Kidney (tissue), 14 donors: ENCODE measurements around the gene ZNF611. TPM values are rescaled to one million over a fixed set of nuclear protein-coding genes. Genes with fewer than 3 reads are reported as not detected.
"Not testable (repeated sequence)": the region's sequence is repeated elsewhere in the genome, so short reads cannot be mapped to it uniquely, and the experiment has no call there.

Experiments used
- DNase-seq, 5 donors: peaks; one replicate each; pipeline ENCODE4 v3.0.0-alpha.2; 2013 to 2020
- FAIRE-seq: peaks from 2 replicates; lab custom pipeline; 2012; peaks lifted over from hg19 to GRCh38; lab: Jason Lieb, UNC
- H3K27ac ChIP-seq, 2 donors: one replicate each; pipeline ENCODE4 v1.7.0; 2013; ENCODE audit warnings: low read depth in 2 of 2, low read length in 2 of 2, inconsistent platforms in 1 of 2
- H3K27me3 ChIP-seq: one replicate; pipeline ENCODE4 v1.7.1; 2013; ENCODE audit warnings: low read length, inconsistent platforms; ENCODE audit not compliant: control insufficient read depth, insufficient read depth
- H3K36me3 ChIP-seq, 3 donors: one replicate each; pipeline versions ENCODE4 v1.7.0 to v1.7.1; 2013; ENCODE audit warnings: low read length in 3 of 3, control low read depth in 1 of 3, inconsistent platforms in 1 of 3; ENCODE audit not compliant: insufficient read depth in 3 of 3, control insufficient read depth in 2 of 3
- H3K4me1 ChIP-seq, 3 donors: one replicate each; pipeline versions ENCODE4 v1.7.0 to v1.7.1; 2013; ENCODE audit warnings: low read length in 3 of 3, inconsistent platforms in 1 of 3, low read depth in 1 of 3; ENCODE audit not compliant: control insufficient read depth in 2 of 3, insufficient read depth in 2 of 3
- H3K4me3 ChIP-seq, 3 donors: one replicate each; pipeline versions ENCODE4 v1.7.0 to v1.8.1; 2013; ENCODE audit warnings: low read length in 3 of 3, control low read depth in 1 of 3, inconsistent platforms in 1 of 3
- H3K9ac ChIP-seq, 3 donors: one replicate each; pipeline versions ENCODE4 v1.7.0 to v1.7.1; 2013; ENCODE audit warnings: low read length in 3 of 3, control low read depth in 1 of 3, inconsistent platforms in 1 of 3
- H3K9me3 ChIP-seq, 3 donors: one replicate each; pipeline versions ENCODE4 v1.7.0 to v1.7.1; 2013; ENCODE audit warnings: low read length in 3 of 3, control low read depth in 1 of 3, inconsistent platforms in 1 of 3; ENCODE audit not compliant: control insufficient read depth in 2 of 3, insufficient read depth in 1 of 3
- CTCF ChIP-seq: IDR thresholded peaks from 3 replicates; pipeline ENCODE4 v1.5.1; 2012; ENCODE audit warnings: mild to moderate bottlenecking, moderate library complexity, borderline replicate concordance; ENCODE audit not compliant: insufficient read depth; ENCODE audit errors: extremely low read depth
- intact Hi-C: fragments of 100-400 bp; cut with DNase I; formaldehyde crosslinking; loops from one replicate; pipeline ENCODE4 v1.11.1; 2022
- polyA plus RNA-seq: library from polyadenylated mRNA; stranded (reverse); fragments of 350-450 nt; fragmentation: Illumina TruSeq; extraction: RNeasy Lipid Tissue Mini Kit (QIAGEN cat#74804); gene quantifications from one replicate; pipeline ENCODE4 v1.2.3, GENCODE V29; 2014; ENCODE audit warnings: low read depth, low replicate concordance; ENCODE audit not compliant: insufficient read depth
- total RNA-seq: library from RNA; stranded (reverse); fragmentation: NEBNext Ultra II Directional; extraction: Animal tissue kit (Norgen Biotek cat#: 25700); gene quantifications from one replicate; pipeline ENCODE4 v1.2.1, GENCODE V29; 2021
- donor health status: control.
- donor health status: control.
- donor health status: control.
- donor health status: control.
- donor health status: control.
- donor health status: DM: yes; HTN: yes; CAD: no.
- donor health status: Normal renal cell carcinoma (clear cell type).

The ZNF611 gene
- total and polyA plus RNA-seq, 2 donors from 2014 or later = 3.6 to 42.7 TPM

DNA sequence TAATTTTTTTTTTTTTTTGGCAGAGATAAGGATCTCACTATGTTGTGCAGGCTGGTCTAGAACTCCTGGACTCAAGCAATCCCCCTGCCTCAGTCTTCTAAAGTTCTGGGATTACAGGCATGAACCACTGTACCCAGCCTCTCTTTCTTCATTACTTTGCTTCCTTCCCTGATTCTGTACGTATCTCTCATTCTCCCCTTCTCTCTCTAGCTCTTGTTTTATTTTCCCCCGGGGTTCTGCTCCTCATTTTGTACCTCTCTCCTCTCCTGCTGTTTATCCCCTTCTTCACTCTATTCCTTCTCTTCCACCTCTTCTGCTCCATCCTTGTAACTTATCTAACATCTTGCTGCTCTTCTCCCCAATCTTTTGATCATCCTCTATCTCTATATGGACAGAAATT is 46.5 kb downstream of the ZNF611 start:
- TF ChIP-seq CTCF = no peak
- H3K27ac ChIP-seq = no peak overlapping the region
- DNase-seq = no peak

GRCh38 chr19:52687684-52688083 is 47.2 kb downstream of the ZNF611 start:
- intact Hi-C loops = no loop called here
- no peak overlapping the region for H3K4me3 ChIP-seq

More for the DNA sequence above, 46.5 kb downstream of the ZNF611 start:
- no peak for FAIRE-seq
- peaks cover 0 to 7% (median 0%) of the 10 kb centered on the region in 3 donors for H3K4me1 ChIP-seq
- no peaks in the 10 kb centered on the region for H3K27me3 ChIP-seq
- H3K9me3 ChIP-seq = no peaks in the 10 kb centered on the region
- intact Hi-C loops = no loop called here
- H3K4me3 ChIP-seq = no peak overlapping the region
- H3K36me3 ChIP-seq = no peaks in the 10 kb centered on the region
- H3K9ac ChIP-seq = no peak overlapping the region

GRCh38 chr19:52685811-52686210 is 49.0 kb downstream of the ZNF611 start:
- FAIRE-seq (no peak), DNase-seq (no peak)
- Histone ChIP-seq H3K9me3 (no peaks in the 10 kb centered on the region), H3K4me1 (peaks cover 0 to 2% (median 0%) of the 10 kb centered on the region in 3 donors), H3K27me3 (no peaks in the 10 kb centered on the region), H3K36me3 (no peaks in the 10 kb centered on the region), H3K4me3 (no peak overlapping the region), H3K9ac (no peak overlapping the region), H3K27ac (no peak overlapping the region)
- intact Hi-C loops = no loop called here
- TF ChIP-seq CTCF = no peak

More at GRCh38 chr19:52687684-52688083, 47.2 kb downstream of the ZNF611 start:
- no peaks in the 10 kb centered on the region for H3K27me3 ChIP-seq
- FAIRE-seq (no peak), DNase-seq (no peak)
- no peak for TF ChIP-seq CTCF
- peaks cover 0 to 7% (median 0%) of the 10 kb centered on the region in 3 donors for H3K4me1 ChIP-seq
- H3K27ac ChIP-seq = no peak overlapping the region
- no peak overlapping the region for H3K9ac ChIP-seq
- no peaks in the 10 kb centered on the region for H3K9me3 ChIP-seq
- no peaks in the 10 kb centered on the region for H3K36me3 ChIP-seq

DNA sequence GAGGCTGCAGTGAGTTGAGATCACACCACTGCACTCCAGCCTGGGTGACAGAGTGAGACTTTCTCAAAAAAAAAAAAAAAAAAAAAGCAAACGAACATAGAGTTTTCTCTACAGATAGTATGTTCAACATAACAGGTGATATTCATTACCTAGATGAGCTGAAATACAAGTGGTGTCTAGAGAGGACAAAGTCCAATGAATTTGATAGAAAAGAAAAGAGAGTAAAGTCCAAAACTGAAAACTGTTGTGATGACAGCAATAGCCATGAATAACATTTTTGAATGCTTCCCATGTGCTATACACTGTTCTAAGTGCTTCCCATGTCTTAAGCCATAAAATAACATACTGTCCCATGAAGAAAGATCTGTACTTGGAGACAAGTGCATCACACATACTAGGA is 53.6 kb downstream of the ZNF611 start:
- H3K9ac ChIP-seq, H3K4me1 ChIP-seq, H3K4me3 ChIP-seq, FAIRE-seq, H3K27me3 ChIP-seq, H3K36me3 ChIP-seq, H3K9me3 ChIP-seq, intact Hi-C loops, H3K27ac ChIP-seq, DNase-seq: not testable (repeated sequence)
